ENCODE results near the gene GPR180. TPM values are rescaled to one million over a fixed set of nuclear protein-coding genes. Genes with fewer than 3 reads are reported as not detected.

Gene GPR180
- total and polyA plus RNA-seq, 4 experiments from 2014 or later = 1.6 to 5.3 (median 3.3) TPM

- CTCF ChIA-PET (ENCODE audit: partially characterized antibody) = interaction anchor here (0.8 to 11.8 kb wide), 32 partner anchors 9 to 787 kb away, joined by 3 to 532 read pairs (median 4); partner anchors contain the start of genes DCT, GPR180 and TGDS
Observed at GRCh38 chr13:94617389-94618000, 15.8 kb downstream of the GPR180 start.

GRCh38 chr13:94620286-94620896 is 18.7 kb downstream of the GPR180 start:
- POLR2A ChIA-PET (ENCODE audit: partially characterized antibody) = no interaction called here
- CTCF ChIA-PET (ENCODE audit: partially characterized antibody) = interaction anchor here (0.6 to 11.8 kb wide), 14 partner anchors 9 to 796 kb away, joined by 3 to 532 read pairs (median 3); no protein-coding TSS in a partner anchor
- peak in 3 of 5 donors; percentile 6 to 17 (median 7) for DNase-seq

More at GRCh38 chr13:94617389-94618000, 15.8 kb downstream of the GPR180 start:
- no peak overlapping the region for H3K27ac ChIP-seq (ENCODE audit: low read depth, low read length)
- peak overlapping the region in 2 of 7 donors; percentile 15 to 53 for H3K27ac Mint-ChIP-seq
- H3K4me3 ChIP-seq (ENCODE audit: low read length in 2 of 2) = no peak overlapping the region
- no peaks in the 10 kb centered on the region for H3K9me3 Mint-ChIP-seq
- H3K4me3 Mint-ChIP-seq = no peak overlapping the region
- H3K4me1 Mint-ChIP-seq = peaks cover 12 to 15% (median 13%) of the 10 kb centered on the region in 4 donors
- H3K4me1 ChIP-seq (ENCODE audit: insufficient read depth, low read length) = peaks cover 9% of the 10 kb centered on the region
- intact Hi-C loops (cut with micrococcal nuclease) = loop anchor here (1.0 kb wide), 1 partner anchor 182 kb away; no protein-coding TSS in a partner anchor
- H3K36me3 Mint-ChIP-seq = peaks cover 12 to 37% of the 10 kb centered on the region in 2 donors
- POLR2A ChIA-PET (ENCODE audit: partially characterized antibody) = interaction anchor here (0.8 to 1.8 kb wide), 4 partner anchors 20 to 182 kb away, joined by 3 to 7 read pairs (median 3); partner anchors contain the start of gene TGDS
- no peaks in the 10 kb centered on the region for H3K27me3 ChIP-seq (ENCODE audit: insufficient read depth, low read length)
- no peaks in the 10 kb centered on the region for H3K27me3 Mint-ChIP-seq
- H3K36me3 ChIP-seq (ENCODE audit: insufficient read depth, low read length) = peaks cover 4% of the 10 kb centered on the region
- peak in 4 of 5 donors; percentile 43 to 57 (median 54) for DNase-seq
- H3K9me3 ChIP-seq (ENCODE audit: control insufficient read depth in 1 of 2, low read length in 2 of 2) = no peaks in the 10 kb centered on the region

GRCh38 chr13:94622344-94622743 is 20.7 kb downstream of the GPR180 start:
- peaks cover 29 to 53% of the 10 kb centered on the region in 2 donors for H3K36me3 Mint-ChIP-seq
- no peaks in the 10 kb centered on the region for H3K9me3 Mint-ChIP-seq
- no peak overlapping the region for H3K27ac Mint-ChIP-seq
- no peak for DNase-seq
- Histone ChIP-seq H3K4me3 (ENCODE audit: low read length in 2 of 2) (no peak overlapping the region), H3K4me1 (ENCODE audit: insufficient read depth, low read length) (no peaks in the 10 kb centered on the region), H3K27me3 (ENCODE audit: insufficient read depth, low read length) (no peaks in the 10 kb centered on the region), H3K36me3 (ENCODE audit: insufficient read depth, low read length) (peaks cover 8% of the 10 kb centered on the region), H3K9me3 (ENCODE audit: control insufficient read depth in 1 of 2, low read length in 2 of 2) (no peaks in the 10 kb centered on the region), H3K27ac (ENCODE audit: low read depth, low read length) (no peak overlapping the region)
- intact Hi-C loops (cut with micrococcal nuclease) = no loop called here
- no peaks in the 10 kb centered on the region for H3K27me3 Mint-ChIP-seq
- H3K4me1 Mint-ChIP-seq = peaks cover 0 to 3% (median 1%) of the 10 kb centered on the region in 4 donors
- H3K4me3 Mint-ChIP-seq = no peak overlapping the region
- POLR2A ChIA-PET (ENCODE audit: partially characterized antibody) = interaction anchor here (1.2 kb wide), 1 partner anchor 22 kb away, joined by 5 read pairs; the partner anchor contains the start of gene GPR180
- CTCF ChIA-PET (ENCODE audit: partially characterized antibody) = interaction anchor here (3.2 to 11.8 kb wide), 2 partner anchors 73 to 190 kb away, joined by 12 to 532 read pairs; no protein-coding TSS in a partner anchor

More at GRCh38 chr13:94620286-94620896, 18.7 kb downstream of the GPR180 start:
- Mint-ChIP-seq H3K27ac (no peak overlapping the region), H3K4me3 (no peak overlapping the region), H3K36me3 (peaks cover 25 to 49% of the 10 kb centered on the region in 2 donors), H3K4me1 (peaks cover 8 to 14% (median 11%) of the 10 kb centered on the region in 4 donors), H3K27me3 (no peaks in the 10 kb centered on the region), H3K9me3 (no peaks in the 10 kb centered on the region)
- peaks cover 9% of the 10 kb centered on the region for H3K4me1 ChIP-seq (ENCODE audit: insufficient read depth, low read length)
- intact Hi-C loops (cut with micrococcal nuclease) = no loop called here
- no peak overlapping the region for H3K27ac ChIP-seq (ENCODE audit: low read depth, low read length)
- no peaks in the 10 kb centered on the region for H3K27me3 ChIP-seq (ENCODE audit: insufficient read depth, low read length)
- peaks cover 4% of the 10 kb centered on the region for H3K36me3 ChIP-seq (ENCODE audit: insufficient read depth, low read length)
- no peak overlapping the region for H3K4me3 ChIP-seq (ENCODE audit: low read length in 2 of 2)
- H3K9me3 ChIP-seq (ENCODE audit: control insufficient read depth in 1 of 2, low read length in 2 of 2) = no peaks in the 10 kb centered on the region

- DNase-seq = no peak
- POLR2A ChIA-PET (ENCODE audit: partially characterized antibody) = interaction anchor here (1.2 kb wide), 1 partner anchor 22 kb away, joined by 5 read pairs; the partner anchor contains the start of gene GPR180
- H3K36me3 Mint-ChIP-seq = peaks cover 33 to 55% of the 10 kb centered on the region in 2 donors
Observed at GRCh38 chr13:94623316-94623715, 21.7 kb downstream of the GPR180 start.

GRCh38 chr13:94630858-94631257 is 29.2 kb downstream of the GPR180 start:
- ChIA-PET POLR2A (ENCODE audit: partially characterized antibody) (no interaction called here), CTCF (ENCODE audit: partially characterized antibody) (interaction anchor here (1.3 to 2.9 kb wide), 2 partner anchors 13 to 15 kb away, joined by 3 to 13 read pairs; no protein-coding TSS in a partner anchor)
- no peaks in the 10 kb centered on the region for H3K4me1 ChIP-seq (ENCODE audit: insufficient read depth, low read length)
- Mint-ChIP-seq H3K4me1 (no peaks in the 10 kb centered on the region), H3K4me3 (no peak overlapping the region), H3K9me3 (peaks cover 0 to under 1% (median 0%) of the 10 kb centered on the region in 8 donors), H3K27me3 (no peaks in the 10 kb centered on the region), H3K36me3 (peaks cover 42 to 43% of the 10 kb centered on the region in 2 donors), H3K27ac (peak overlapping the region in 1 of 7 donors; percentile 45)
- H3K27me3 ChIP-seq (ENCODE audit: insufficient read depth, low read length) = no peaks in the 10 kb centered on the region
- intact Hi-C loops (cut with micrococcal nuclease) = no loop called here
- no peak overlapping the region for H3K27ac ChIP-seq (ENCODE audit: low read depth, low read length)
- H3K36me3 ChIP-seq (ENCODE audit: insufficient read depth, low read length) = peaks cover 11% of the 10 kb centered on the region
- DNase-seq = no peak
- H3K4me3 ChIP-seq (ENCODE audit: low read length in 2 of 2) = no peak overlapping the region
- no peaks in the 10 kb centered on the region for H3K9me3 ChIP-seq (ENCODE audit: control insufficient read depth in 1 of 2, low read length in 2 of 2)

More at GRCh38 chr13:94623316-94623715, 21.7 kb downstream of the GPR180 start:
- Histone ChIP-seq H3K9me3 (ENCODE audit: control insufficient read depth in 1 of 2, low read length in 2 of 2) (no peaks in the 10 kb centered on the region), H3K36me3 (ENCODE audit: insufficient read depth, low read length) (peaks cover 14% of the 10 kb centered on the region), H3K27ac (ENCODE audit: low read depth, low read length) (no peak overlapping the region), H3K27me3 (ENCODE audit: insufficient read depth, low read length) (no peaks in the 10 kb centered on the region), H3K4me1 (ENCODE audit: insufficient read depth, low read length) (no peaks in the 10 kb centered on the region), H3K4me3 (ENCODE audit: low read length in 2 of 2) (no peak overlapping the region)
- no peaks in the 10 kb centered on the region for H3K9me3 Mint-ChIP-seq
- CTCF ChIA-PET (ENCODE audit: partially characterized antibody) = interaction anchor here (11.8 kb wide), 1 partner anchor 191 kb away, joined by 532 read pairs; no protein-coding TSS in a partner anchor
- H3K27ac Mint-ChIP-seq = no peak overlapping the region
- H3K4me3 Mint-ChIP-seq = no peak overlapping the region
- no peaks in the 10 kb centered on the region for H3K27me3 Mint-ChIP-seq
- intact Hi-C loops (cut with micrococcal nuclease) = no loop called here
- peaks cover 0 to 1% (median 0%) of the 10 kb centered on the region in 4 donors for H3K4me1 Mint-ChIP-seq

- intact Hi-C loops (cut with micrococcal nuclease) = no loop called here
- Mint-ChIP-seq H3K4me1 (no peaks in the 10 kb centered on the region), H3K27ac (peak overlapping the region in 1 of 7 donors; percentile 1), H3K9me3 (peaks cover 0 to 4% (median 0%) of the 10 kb centered on the region in 8 donors), H3K36me3 (peaks cover 35 to 40% of the 10 kb centered on the region in 2 donors), H3K4me3 (no peak overlapping the region), H3K27me3 (no peaks in the 10 kb centered on the region)
- Histone ChIP-seq H3K27me3 (ENCODE audit: insufficient read depth, low read length) (no peaks in the 10 kb centered on the region), H3K4me1 (ENCODE audit: insufficient read depth, low read length) (no peaks in the 10 kb centered on the region), H3K4me3 (ENCODE audit: low read length in 2 of 2) (no peak overlapping the region), H3K36me3 (ENCODE audit: insufficient read depth, low read length) (peaks cover 6% of the 10 kb centered on the region), H3K9me3 (ENCODE audit: control insufficient read depth in 1 of 2, low read length in 2 of 2) (no peaks in the 10 kb centered on the region), H3K27ac (ENCODE audit: low read depth, low read length) (no peak overlapping the region)
- CTCF ChIA-PET (ENCODE audit: partially characterized antibody) = no interaction called here
- POLR2A ChIA-PET (ENCODE audit: partially characterized antibody) = no interaction called here
- no peak for DNase-seq
Observed at GRCh38 chr13:94632226-94632980, 30.7 kb downstream of the GPR180 start.

All from CD4-positive, alpha-beta memory T cell (primary cell).